ENCODE results near the gene LILRB5. TPM values are rescaled to one million over a fixed set of nuclear protein-coding genes. Genes with fewer than 3 reads are reported as not detected.
A peak's percentile ranks its signal among the peaks of the same experiment; 100 is the strongest.
"Not testable (repeated sequence)": the region's sequence is repeated elsewhere in the genome, so short reads cannot be mapped to it uniquely, and the experiment has no call there.

The LILRB5 gene
- total RNA-seq, 2 experiments from 2014 or later, result not detected

GRCh38 chr19:54207193-54207592 is 49.9 kb downstream of the LILRB5 start:
- Mint-ChIP-seq H3K27ac (peak overlapping the region; percentile 89), H3K4me1 (ENCODE audit: low read depth) (peaks cover 92% of the 10 kb centered on the region), H3K4me3 (peak overlapping the region; percentile 58), H3K36me3 (peaks cover 83% of the 10 kb centered on the region)
- DNase-seq, H3K9me3 Mint-ChIP-seq, H3K27me3 Mint-ChIP-seq: not testable (repeated sequence)
- ChIA-PET CTCF (interaction anchor here (1.5 kb wide), 1 partner anchor 59 kb away, joined by 3 read pairs; no protein-coding TSS in a partner anchor), POLR2A (interaction anchor here (0.9 to 8.2 kb wide), 3 partner anchors 18 to 70 kb away, joined by 3 to 103 read pairs (median 11); partner anchors contain the start of genes CNOT3, MBOAT7 and TSEN34)
- intact Hi-C loops (cut with micrococcal nuclease), result loop anchor here (5.0 kb wide), 3 partner anchors 40 to 340 kb away; partner anchors contain the start of genes LENG9 and MYADM

- no peak for DNase-seq
- peak overlapping the region; percentile 89 for H3K27ac Mint-ChIP-seq
- no peaks in the 10 kb centered on the region for H3K27me3 Mint-ChIP-seq
- ChIA-PET POLR2A (interaction anchor here (0.8 to 8.2 kb wide), 4 partner anchors 17 to 240 kb away, joined by 3 to 103 read pairs (median 8); partner anchors contain the start of genes CNOT3, MBOAT7 and TSEN34), CTCF (interaction anchor here (1.6 kb wide), 1 partner anchor 118 kb away, joined by 4 read pairs; no protein-coding TSS in a partner anchor)
- H3K9me3 Mint-ChIP-seq, result no peaks in the 10 kb centered on the region
- intact Hi-C loops (cut with micrococcal nuclease), result loop anchor here (5.0 kb wide), 3 partner anchors 40 to 340 kb away; partner anchors contain the start of genes LENG9 and MYADM
- peaks cover 87% of the 10 kb centered on the region for H3K36me3 Mint-ChIP-seq
- peak overlapping the region; percentile 58 for H3K4me3 Mint-ChIP-seq
- peaks cover 93% of the 10 kb centered on the region for H3K4me1 Mint-ChIP-seq (ENCODE audit: low read depth)
Observed at GRCh38 chr19:54206831-54207177, 50.3 kb downstream of the LILRB5 start.

- ChIA-PET POLR2A (interaction anchor here (0.8 to 8.2 kb wide), 4 partner anchors 17 to 241 kb away, joined by 3 to 103 read pairs (median 8); partner anchors contain the start of genes CNOT3, MBOAT7 and TSEN34), CTCF (interaction anchor here (1.6 kb wide), 1 partner anchor 119 kb away, joined by 4 read pairs; no protein-coding TSS in a partner anchor)
- Mint-ChIP-seq H3K27me3 (no peaks in the 10 kb centered on the region), H3K9me3 (no peaks in the 10 kb centered on the region), H3K36me3 (peaks cover 91% of the 10 kb centered on the region), H3K4me1 (ENCODE audit: low read depth) (peaks cover 91% of the 10 kb centered on the region), H3K4me3 (peak overlapping the region; percentile 96), H3K27ac (peak overlapping the region; percentile 100)
- no peak for DNase-seq
- intact Hi-C loops (cut with micrococcal nuclease), result loop anchor here (5.0 kb wide), 3 partner anchors 41 to 339 kb away; partner anchors contain the start of genes LENG9 and MYADM
Observed at GRCh38 chr19:54206030-54206830, 50.8 kb downstream of the LILRB5 start.

- CTCF ChIA-PET, result interaction anchor here (0.6 to 1.6 kb wide), 4 partner anchors 21 to 120 kb away, joined by 3 to 7 read pairs (median 4); no protein-coding TSS in a partner anchor
Observed at GRCh38 chr19:54204767-54205468, 52.2 kb downstream of the LILRB5 start.

GRCh38 chr19:54203151-54203611 is 53.9 kb downstream of the LILRB5 start:
- CTCF ChIA-PET, result interaction anchor here (0.7 kb wide), 1 partner anchor 56 kb away, joined by 3 read pairs; no protein-coding TSS in a partner anchor
- DNase-seq, result no peak
- no peaks in the 10 kb centered on the region for H3K27me3 Mint-ChIP-seq
- peak overlapping the region; percentile 100 for H3K27ac Mint-ChIP-seq
- H3K9me3 Mint-ChIP-seq, result no peaks in the 10 kb centered on the region
- H3K4me3 Mint-ChIP-seq, result peak overlapping the region; percentile 96
- POLR2A ChIA-PET, result interaction anchor here (1.9 kb wide), 1 partner anchor 12 kb away, joined by 8 read pairs; the partner anchor contains the start of gene TSEN34
- peaks cover 75% of the 10 kb centered on the region for H3K36me3 Mint-ChIP-seq
- intact Hi-C loops (cut with micrococcal nuclease), result no loop called here
- H3K4me1 Mint-ChIP-seq (ENCODE audit: low read depth), result peaks cover 71% of the 10 kb centered on the region

More at GRCh38 chr19:54204767-54205468, 52.2 kb downstream of the LILRB5 start:
- intact Hi-C loops (cut with micrococcal nuclease), result loop anchor here (5.0 kb wide), 3 partner anchors 42 to 338 kb away; partner anchors contain the start of genes LENG9 and MYADM
- Mint-ChIP-seq H3K9me3 (no peaks in the 10 kb centered on the region), H3K27ac (peak overlapping the region; percentile 100), H3K36me3 (peaks cover 88% of the 10 kb centered on the region), H3K27me3 (no peaks in the 10 kb centered on the region), H3K4me1 (ENCODE audit: low read depth) (peaks cover 82% of the 10 kb centered on the region), H3K4me3 (peak overlapping the region; percentile 96)
- no peak for DNase-seq
- POLR2A ChIA-PET, result interaction anchor here (8.2 kb wide), 1 partner anchor 15 kb away, joined by 103 read pairs; the partner anchor contains the start of genes MBOAT7 and TSEN34

- CTCF ChIA-PET, result no interaction called here
- intact Hi-C loops (cut with micrococcal nuclease), result loop anchor here (1.0 kb wide), 3 partner anchors 43 to 100 kb away; partner anchors contain the start of genes CNOT3, LENG1 and NDUFA3
- DNase-seq, result no peak
- Mint-ChIP-seq H3K4me1 (ENCODE audit: low read depth) (peaks cover 59% of the 10 kb centered on the region), H3K36me3 (peaks cover 63% of the 10 kb centered on the region), H3K4me3 (peak overlapping the region; percentile 96), H3K27ac (peak overlapping the region; percentile 100), H3K27me3 (no peaks in the 10 kb centered on the region), H3K9me3 (no peaks in the 10 kb centered on the region)
- POLR2A ChIA-PET, result interaction anchor here (0.6 to 2.5 kb wide), 4 partner anchors 9 to 65 kb away, joined by 3 to 11 read pairs (median 6); partner anchors contain the start of genes CNOT3, LENG1 and TSEN34
Observed at GRCh38 chr19:54201980-54202379, 55.1 kb downstream of the LILRB5 start.

- intact Hi-C loops (cut with micrococcal nuclease), result loop anchor here (1.0 kb wide), 3 partner anchors 42 to 99 kb away; partner anchors contain the start of genes CNOT3, LENG1 and NDUFA3
- Mint-ChIP-seq H3K27ac (peak overlapping the region; percentile 100), H3K4me3 (peak overlapping the region; percentile 96), H3K4me1 (ENCODE audit: low read depth) (peaks cover 52% of the 10 kb centered on the region), H3K9me3 (no peaks in the 10 kb centered on the region), H3K27me3 (no peaks in the 10 kb centered on the region), H3K36me3 (peaks cover 56% of the 10 kb centered on the region)
- POLR2A ChIA-PET, result interaction anchor here (0.6 to 3.2 kb wide), 6 partner anchors 9 to 358 kb away, joined by 3 to 84 read pairs (median 8); partner anchors contain the start of genes LENG1, MBOAT7 and TSEN34
- DNase-seq, result no peak
- CTCF ChIA-PET, result interaction anchor here (1.7 kb wide), 1 partner anchor 12 kb away, joined by 7 read pairs; the partner anchor contains the start of gene MBOAT7
Observed at GRCh38 chr19:54201172-54201701, 55.8 kb downstream of the LILRB5 start.

Small RNA genes lying within 50 kb of the gene (microRNA-seq; reads per million reads assigned to microRNA genes)
- not detected for gene MIR4752 (ENCODE audit: borderline microRNAs expressed, borderline number of aligned reads, borderline replicate concordance)

Other genes with a start within 250 kb of the LILRB5 start
- gene VSTM1, start 193.4 kb downstream of the LILRB5 start, total RNA-seq, result not detected
- gene TARM1, start 175.9 kb downstream of the LILRB5 start, total RNA-seq, result not detected
- gene OSCAR, start 156.5 kb downstream of the LILRB5 start, total RNA-seq, result under 1 TPM; 0.29 to 0.59 TPM
- 100 to 1,000 TPM; 106 to 113 TPM for gene NDUFA3, start 154.4 kb downstream of the LILRB5 start, total RNA-seq
- gene TFPT, start 141.6 kb downstream of the LILRB5 start, total RNA-seq, result 10 to 100 TPM; 27.1 to 31.6 TPM
- gene PRPF31, start 141.5 kb downstream of the LILRB5 start, total RNA-seq, result 10 to 100 TPM; 74.4 to 74.6 TPM
- gene CNOT3, start 119.5 kb downstream of the LILRB5 start, total RNA-seq, result 10 to 100 TPM; 54.6 to 58.7 TPM
- 1 to 10 TPM; 4.7 to 5.3 TPM for gene LENG1, start 97.6 kb downstream of the LILRB5 start, total RNA-seq
- under 1 TPM; 0.26 to 0.27 TPM for gene TMC4, start 84.1 kb downstream of the LILRB5 start, total RNA-seq
- gene MBOAT7, start 67.7 kb downstream of the LILRB5 start, total RNA-seq, result 100 to 1,000 TPM; 107 to 112 TPM
- 10 to 100 TPM; 15.5 to 16.3 TPM for gene TSEN34, start 66.0 kb downstream of the LILRB5 start, total RNA-seq
- 1,000 to 10,000 TPM; 1,595 to 1,653 TPM for gene RPS9, start 56.4 kb downstream of the LILRB5 start, total RNA-seq
- 1 to 10 TPM in 1 of 2 experiments, under 1 TPM in 1; 0.68 to 1.6 TPM for gene LILRB3, start 34.3 kb downstream of the LILRB5 start, total RNA-seq
- under 1 TPM in 1 of 2 experiments, not detected in 1; 0.26 TPM for gene LILRA6, start 14.5 kb downstream of the LILRB5 start, total RNA-seq
- gene LILRB2, start 23.8 kb upstream of the LILRB5 start, total RNA-seq, result not detected
- not detected for gene LILRA5, start 55.9 kb upstream of the LILRB5 start, total RNA-seq
- not detected for gene LILRA4, start 81.9 kb upstream of the LILRB5 start, total RNA-seq
- gene LAIR1, start 107.7 kb upstream of the LILRB5 start, total RNA-seq, result 1 to 10 TPM; 4.9 to 5.7 TPM
- gene TTYH1, start 158.2 kb upstream of the LILRB5 start, total RNA-seq, result not detected
- gene LENG8, start 191.9 kb upstream of the LILRB5 start, total RNA-seq, result 100 to 1,000 TPM; 163 to 176 TPM
- gene LENG9, start 206.5 kb upstream of the LILRB5 start, total RNA-seq, result 1 to 10 TPM; 5.3 to 5.6 TPM
- not detected for gene CDC42EP5, start 216.0 kb upstream of the LILRB5 start, total RNA-seq
- gene LAIR2, start 245.6 kb upstream of the LILRB5 start, total RNA-seq, result not detected

All from activated CD4-positive, alpha-beta memory T cell treated with anti-CD3 and anti-CD28 coated beads for 36 hours (primary cell).